Esophagus squamous epithelium (tissue), 5 donors: ENCODE data around the gene CDC42BPG. TPM values are rescaled to one million over a fixed set of nuclear protein-coding genes. Genes with fewer than 3 reads are reported as not detected.
A peak's percentile ranks its signal among the peaks of the same experiment; 100 is the strongest.

Source experiments
- DNase-seq: peaks from one replicate; lab custom pipeline; 2025; lab: John Stamatoyannopoulos, UW
- H3K27ac ChIP-seq, 4 donors: fragments of 200-600 bp; sonication (generic); one replicate each; pipeline ENCODE4 v1.5.1; 2016 to 2019; ENCODE audit warnings: mild to moderate bottlenecking in 1 of 4
- H3K27me3 ChIP-seq, 4 donors: fragments of 200-600 bp; sonication (generic); 1 replicate in 3 of 4; 2 replicates in 1 of 4; pipeline versions ENCODE4 v1.5.1 to v1.6.0; 2017 to 2021; ENCODE audit warnings: antibody characterized with exemption in 1 of 4
- H3K36me3 ChIP-seq, 3 donors: fragments of 200-600 bp; sonication (generic); one replicate each; pipeline ENCODE4 v1.5.1; 2016 to 2019
- H3K4me1 ChIP-seq, 3 donors: fragments of 200-600 bp; sonication (generic); one replicate each; pipeline ENCODE4 v1.5.1; 2017 to 2019
- H3K4me3 ChIP-seq, 4 donors: fragments of 200-600 bp; sonication (generic); 1 replicate in 3 of 4; 2 replicates in 1 of 4; pipeline ENCODE4 v1.5.1; 2016 to 2019; ENCODE audit warnings: mild to moderate bottlenecking in 2 of 4, moderate library complexity in 1 of 4
- H3K9me3 ChIP-seq, 3 donors: fragments of 200-600 bp; sonication (generic); one replicate each; pipeline ENCODE4 v1.5.1; 2016 to 2019
- POLR2A ChIP-seq, 4 donors: fragments of 450-650 bp; IDR thresholded peaks; one replicate each; pipeline ENCODE4 v1.6.1; 2017; ENCODE audit warnings: antibody characterized with exemption in 4 of 4, mild to moderate bottlenecking in 4 of 4, moderate library complexity in 3 of 4
- WGBS, 2 donors: methylation state at CpG; one replicate each; pipeline ENCODE4 v1.1.5; 2018; 5-methylcytosine and 5-hydroxymethylcytosine counted together
- intact Hi-C: fragments of 100-400 bp; cut with DNase I; formaldehyde crosslinking; loops from one replicate; pipeline ENCODE4 v1.15.0; 2022
- total RNA-seq, 4 donors: library from RNA; depleted of rRNA; stranded (reverse); fragments of >200 nt; gene quantifications; one replicate each; pipeline ENCODE4 v1.1.0, GENCODE V29; 2016
- TF ChIP-seq, protein P1 (sequence below), 6 experiments: fragments of 450-650 bp in 4 of 6; fragments of 200-600 bp in 2 of 6; sonication (generic) in 2 of 6; IDR thresholded peaks; one replicate each; pipeline ENCODE4 v1.5.1; 2016 to 2019; ENCODE audit warnings: antibody characterized with exemption in 6 of 6, mild to moderate bottlenecking in 4 of 6, moderate library complexity in 4 of 6
- donor health status: DM: yes; HTN: yes; CAD: no.

CDC42BPG gene
- total RNA-seq, 4 donors from 2014 or later, result 16.4 to 48.5 (median 25.0) TPM

DNA sequence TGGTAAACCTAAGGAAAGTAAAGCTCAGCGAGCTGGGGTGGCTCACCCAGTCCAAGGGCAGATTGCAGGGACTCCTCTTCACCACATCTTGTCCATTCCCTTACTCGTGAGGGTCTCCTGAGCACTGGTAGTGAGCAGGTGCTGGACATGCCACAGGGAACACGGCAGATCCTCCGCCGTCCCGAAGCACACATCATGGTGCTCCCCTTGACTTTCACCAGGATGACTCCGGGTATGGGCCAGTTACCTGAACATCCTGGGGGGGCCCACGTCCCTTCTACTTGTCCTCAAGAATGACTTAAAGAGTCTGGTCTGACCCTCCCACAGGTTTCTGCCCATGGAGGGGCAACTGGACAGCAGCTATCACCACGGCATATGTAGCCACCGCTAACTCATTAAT, 58.1 kb downstream of the CDC42BPG start:
- H3K27me3 ChIP-seq, result no peaks in the 10 kb centered on the region
- peaks cover 0 to 6% (median 0%) of the 10 kb centered on the region in 3 donors for H3K4me1 ChIP-seq
- no peak overlapping the region for H3K27ac ChIP-seq
- WGBS, 2 donors, result 84 to 97% methylated on average over 7 to 10 of the region's 10 CpGs
- TF ChIP-seq, protein P1, sequence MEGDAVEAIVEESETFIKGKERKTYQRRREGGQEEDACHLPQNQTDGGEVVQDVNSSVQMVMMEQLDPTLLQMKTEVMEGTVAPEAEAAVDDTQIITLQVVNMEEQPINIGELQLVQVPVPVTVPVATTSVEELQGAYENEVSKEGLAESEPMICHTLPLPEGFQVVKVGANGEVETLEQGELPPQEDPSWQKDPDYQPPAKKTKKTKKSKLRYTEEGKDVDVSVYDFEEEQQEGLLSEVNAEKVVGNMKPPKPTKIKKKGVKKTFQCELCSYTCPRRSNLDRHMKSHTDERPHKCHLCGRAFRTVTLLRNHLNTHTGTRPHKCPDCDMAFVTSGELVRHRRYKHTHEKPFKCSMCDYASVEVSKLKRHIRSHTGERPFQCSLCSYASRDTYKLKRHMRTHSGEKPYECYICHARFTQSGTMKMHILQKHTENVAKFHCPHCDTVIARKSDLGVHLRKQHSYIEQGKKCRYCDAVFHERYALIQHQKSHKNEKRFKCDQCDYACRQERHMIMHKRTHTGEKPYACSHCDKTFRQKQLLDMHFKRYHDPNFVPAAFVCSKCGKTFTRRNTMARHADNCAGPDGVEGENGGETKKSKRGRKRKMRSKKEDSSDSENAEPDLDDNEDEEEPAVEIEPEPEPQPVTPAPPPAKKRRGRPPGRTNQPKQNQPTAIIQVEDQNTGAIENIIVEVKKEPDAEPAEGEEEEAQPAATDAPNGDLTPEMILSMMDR (IDR thresholded peaks at IDR 0.05), result no peak
- TF ChIP-seq POLR2A (IDR thresholded peaks at IDR 0.05), result no peak
- no peaks in the 10 kb centered on the region for H3K9me3 ChIP-seq
- peaks cover 0 to 17% (median 0%) of the 10 kb centered on the region in 3 donors for H3K36me3 ChIP-seq
- no peak overlapping the region for H3K4me3 ChIP-seq
- DNase-seq, result no peak
- intact Hi-C loops, result no loop called here

DNA sequence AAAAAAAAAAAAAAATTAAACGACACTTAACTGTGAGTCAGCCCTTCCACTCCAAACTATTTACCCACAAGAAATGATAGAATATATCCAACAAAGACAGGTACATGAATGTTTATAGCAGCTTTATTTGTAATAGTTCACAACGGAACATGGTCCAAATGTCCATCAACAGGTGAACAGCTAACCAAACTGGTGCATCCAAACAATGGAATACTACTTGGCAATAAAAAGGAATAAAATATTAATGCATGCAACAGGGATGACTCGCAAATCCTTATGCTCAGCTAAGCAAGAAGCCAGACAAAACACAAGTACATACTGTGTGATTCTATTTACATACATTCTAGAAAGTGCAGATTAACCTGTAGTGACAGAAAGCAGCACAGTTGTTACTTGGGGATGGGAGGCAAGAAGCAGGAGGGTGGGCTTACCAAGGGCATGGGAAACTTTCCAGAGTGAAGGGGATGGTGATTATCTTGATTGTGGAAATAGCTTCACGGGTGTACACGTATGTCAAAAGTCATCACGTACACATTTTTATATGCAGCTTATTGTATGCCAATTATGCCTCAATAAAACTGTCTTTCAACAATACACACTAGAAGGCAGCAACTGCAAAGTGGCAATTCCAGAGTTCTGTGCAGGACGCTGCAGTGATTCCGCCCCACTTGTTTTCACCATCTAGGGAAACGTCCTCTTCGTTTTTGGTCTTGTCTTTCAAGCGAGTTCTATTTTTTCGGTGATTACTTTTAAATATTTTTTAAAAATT, 59.5 kb downstream of the CDC42BPG start:
- Histone ChIP-seq H3K9me3 (no peaks in the 10 kb centered on the region), H3K27me3 (no peaks in the 10 kb centered on the region), H3K27ac (no peak overlapping the region), H3K36me3 (peaks cover 0 to 11% (median 0%) of the 10 kb centered on the region in 3 donors), H3K4me1 (peaks cover 0 to 7% (median 0%) of the 10 kb centered on the region in 3 donors), H3K4me3 (no peak overlapping the region)
- 79 to 88% methylated on average over 12 of the region's 12 CpGs for WGBS, 2 donors
- no peak for TF ChIP-seq POLR2A (IDR thresholded peaks at IDR 0.05)
- TF ChIP-seq, protein P1 (IDR thresholded peaks at IDR 0.05), result no peak
- no peak for DNase-seq
- intact Hi-C loops, result no loop called here

DNA sequence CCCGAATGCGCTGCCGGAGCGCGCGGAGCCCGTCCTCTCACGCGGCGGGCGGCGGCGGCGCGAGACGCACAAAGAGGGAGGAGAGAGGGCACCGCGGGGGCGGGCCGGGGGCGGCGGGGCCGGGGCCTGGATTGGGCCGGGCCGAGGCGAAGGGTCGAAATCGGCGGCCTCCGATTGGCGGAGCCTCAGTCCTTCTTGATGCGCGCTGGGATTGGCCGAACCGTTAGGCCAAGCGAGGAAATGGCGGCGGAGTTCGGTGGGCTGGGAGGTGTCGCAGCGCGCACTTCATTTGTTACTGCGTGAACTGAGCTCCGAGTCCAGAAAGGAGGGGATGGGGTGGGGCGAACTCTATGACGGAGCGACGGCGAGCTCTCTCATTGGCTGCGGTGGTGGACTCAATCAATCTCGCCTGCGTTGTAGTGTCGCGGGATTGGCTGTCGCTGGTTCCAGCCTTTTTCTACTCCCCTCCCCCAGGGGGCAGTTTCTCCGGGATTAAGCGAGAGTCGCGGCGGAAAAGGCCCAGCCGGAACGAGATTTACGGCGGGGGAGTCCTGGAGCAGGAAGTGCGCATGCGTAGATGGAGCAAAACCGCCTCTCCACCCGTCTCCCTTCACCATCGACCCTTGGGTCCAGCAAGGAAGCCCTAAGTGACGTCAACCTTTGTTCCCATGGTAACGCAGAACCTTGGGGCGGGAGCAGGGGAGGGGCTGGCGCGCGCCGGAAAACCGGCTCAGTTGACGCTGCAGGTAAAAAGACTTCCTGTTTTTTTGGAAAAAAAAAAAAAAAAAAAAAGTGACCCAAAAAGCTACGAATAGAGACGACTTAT, 65.8 kb downstream of the CDC42BPG start, which contains the start of gene SF1:
Gene SF1, minus strand, starts transcription at position 70 of the 826 bp plus-strand sequence. CDS start 150 bp downstream, outside the sequence.
- peak within 1 kb of the TSS; percentile 99 to 100 (median 100) for H3K27ac ChIP-seq
- WGBS, 2 donors, result 0% methylated on average over 6 to 16 of the region's 80 CpGs
- no peaks in the 10 kb centered on the region for H3K9me3 ChIP-seq
- H3K36me3 ChIP-seq, result peaks cover 14 to 32% (median 24%) of the 10 kb centered on the region in 3 donors
- no peaks in the 10 kb centered on the region for H3K27me3 ChIP-seq
- H3K4me1 ChIP-seq, result peaks cover 21 to 46% (median 29%) of the 10 kb centered on the region in 3 donors
- DNase-seq, result peak; percentile 96
- TF ChIP-seq POLR2A (IDR thresholded peaks at IDR 0.05), result peak in 3 of 4 donors; percentile 91 to 99 (median 97)
- TF ChIP-seq, protein P1 (IDR thresholded peaks at IDR 0.05), result peak in 3 of 6 experiments; percentile 14 to 52 (median 33)
- H3K4me3 ChIP-seq, result peak within 1 kb of the TSS; percentile 86 to 99 (median 94)
- intact Hi-C loops, result no loop called here

DNA sequence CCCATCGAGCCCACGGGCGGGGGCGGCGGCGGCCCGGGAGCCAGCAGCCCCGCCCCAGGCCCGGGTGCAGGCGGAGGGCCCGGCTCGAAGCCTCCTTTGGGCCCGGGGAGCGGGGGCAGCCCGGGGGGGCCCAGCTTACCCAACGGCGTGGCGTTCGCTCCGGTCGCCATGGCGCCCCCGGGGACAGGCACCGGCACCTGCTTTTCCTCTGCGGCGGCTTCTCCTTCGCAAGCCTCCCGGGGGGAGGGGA, 66.3 kb downstream of the CDC42BPG start:
- H3K4me1 ChIP-seq, result peaks cover 21 to 52% (median 29%) of the 10 kb centered on the region in 3 donors
- intact Hi-C loops, result no loop called here
- 0% methylated on average over 6 of the region's 28 CpGs; no CpG with 5 or more reads in 1 of the 2 donors for WGBS, 2 donors
- peak overlapping the region; percentile 99 to 100 (median 100) for H3K27ac ChIP-seq
- H3K27me3 ChIP-seq, result no peaks in the 10 kb centered on the region
- peak overlapping the region; percentile 86 to 99 (median 94) for H3K4me3 ChIP-seq
- no peak for TF ChIP-seq POLR2A (IDR thresholded peaks at IDR 0.05)
- TF ChIP-seq, protein P1 (IDR thresholded peaks at IDR 0.05), result no peak
- H3K9me3 ChIP-seq, result no peaks in the 10 kb centered on the region
- H3K36me3 ChIP-seq, result peaks cover 18 to 38% (median 27%) of the 10 kb centered on the region in 3 donors
- DNase-seq, result no peak
